ENCODE data around the gene CCDC182.

Gene CCDC182

DNA sequence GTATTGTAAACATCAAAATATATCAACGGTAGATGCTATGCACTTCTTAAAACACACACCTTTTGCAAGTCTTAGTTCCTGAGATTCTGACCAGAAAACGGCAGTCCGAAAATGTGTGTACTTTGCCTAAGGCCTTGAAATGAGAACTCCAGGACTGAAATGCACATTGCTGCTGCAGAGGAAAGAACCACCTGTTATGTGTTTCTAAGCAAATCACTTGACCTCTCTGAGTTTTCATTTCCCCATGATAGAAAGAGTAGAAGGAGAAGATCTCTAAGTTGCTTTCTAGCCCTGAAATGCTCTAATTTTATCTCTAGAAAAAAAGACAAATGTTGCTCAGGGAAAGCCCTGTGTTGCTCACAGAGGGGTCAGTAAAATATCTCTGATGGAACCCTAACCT is 9.9 kb downstream of the CCDC182 start:
- TF ChIP-seq CTCF (IDR thresholded peaks at IDR 0.05; ENCODE audit: control insufficient read depth, insufficient read depth, low read depth, low read length, missing control alignments) = no peak
- H3K4me3 ChIP-seq (ENCODE audit: control insufficient read depth, low read depth, low read length) = no peak overlapping the region
- DNase-seq (ENCODE audit: low read depth) = no peak

DNA sequence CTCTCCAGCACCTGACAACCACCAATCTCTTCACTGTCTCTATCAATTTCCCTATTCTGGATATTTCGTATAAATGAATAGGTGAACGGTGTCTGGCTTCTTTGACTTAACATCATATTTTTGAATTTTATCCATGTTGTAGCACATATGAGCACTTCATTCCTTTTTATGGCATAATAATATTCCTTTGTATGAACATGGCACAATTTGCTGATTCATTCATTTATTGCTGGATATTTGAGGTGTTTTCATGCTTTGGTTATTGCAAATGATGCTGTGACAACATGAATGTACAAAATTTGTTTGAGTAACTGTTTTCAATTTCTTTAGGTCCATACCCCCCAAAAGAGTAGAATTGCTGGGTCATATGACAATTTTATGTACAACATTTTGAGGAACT is 12.0 kb downstream of the CCDC182 start:
- DNase-seq (ENCODE audit: low read depth) = no peak
- H3K4me3 ChIP-seq (ENCODE audit: control insufficient read depth, low read depth, low read length) = no peak overlapping the region
- TF ChIP-seq CTCF (IDR thresholded peaks at IDR 0.05; ENCODE audit: control insufficient read depth, insufficient read depth, low read depth, low read length, missing control alignments) = no peak

- no peak overlapping the region for H3K4me3 ChIP-seq (ENCODE audit: control insufficient read depth, low read depth, low read length)
- no peak for DNase-seq (ENCODE audit: low read depth)
- TF ChIP-seq CTCF (IDR thresholded peaks at IDR 0.05; ENCODE audit: control insufficient read depth, insufficient read depth, low read depth, low read length, missing control alignments) = no peak
Measured at GRCh38 chr17:57732062-57732461, 13.0 kb downstream of the CCDC182 start.

- DNase-seq (ENCODE audit: low read depth) = no peak
- H3K4me3 ChIP-seq (ENCODE audit: control insufficient read depth, low read depth, low read length) = no peak overlapping the region
- no peak for TF ChIP-seq CTCF (IDR thresholded peaks at IDR 0.05; ENCODE audit: control insufficient read depth, insufficient read depth, low read depth, low read length, missing control alignments)
Measured at GRCh38 chr17:57730026-57730701, 14.9 kb downstream of the CCDC182 start.

DNA sequence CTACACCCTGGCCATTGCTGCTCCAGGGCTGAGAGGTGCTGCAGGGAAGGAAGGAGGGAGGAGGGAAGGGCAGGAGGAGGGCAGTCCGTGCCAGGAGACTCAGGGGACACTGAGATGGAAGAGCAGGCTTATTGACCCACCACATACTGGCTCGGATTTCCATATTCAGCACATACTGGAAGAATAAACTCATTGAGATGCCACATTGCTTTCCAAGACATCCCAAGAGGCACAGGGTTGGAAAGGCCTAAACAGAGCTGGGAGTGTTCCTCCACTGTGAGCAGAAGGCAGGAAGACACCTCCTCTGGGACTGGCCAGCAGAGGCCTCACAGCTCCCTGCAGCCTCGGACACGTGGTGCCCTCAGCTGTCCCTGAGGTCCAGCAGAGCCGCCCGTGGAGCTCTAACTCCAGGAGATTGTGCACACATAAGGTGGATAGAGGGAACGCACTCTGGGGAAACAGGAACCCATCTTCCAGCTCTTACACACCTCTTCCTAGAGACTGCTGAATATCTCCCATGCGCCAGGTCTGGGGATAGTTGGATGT is 17.4 kb downstream of the CCDC182 start:
- no peak for DNase-seq (ENCODE audit: low read depth)
- TF ChIP-seq CTCF (IDR thresholded peaks at IDR 0.05; ENCODE audit: control insufficient read depth, insufficient read depth, low read depth, low read length, missing control alignments) = no peak
- no peak overlapping the region for H3K4me3 ChIP-seq (ENCODE audit: control insufficient read depth, low read depth, low read length)

GRCh38 chr17:57726838-57727237 is 18.3 kb downstream of the CCDC182 start:
- no peak for DNase-seq (ENCODE audit: low read depth)
- no peak overlapping the region for H3K4me3 ChIP-seq (ENCODE audit: control insufficient read depth, low read depth, low read length)
- no peak for TF ChIP-seq CTCF (IDR thresholded peaks at IDR 0.05; ENCODE audit: control insufficient read depth, insufficient read depth, low read depth, low read length, missing control alignments)
